Measurements from ENCODE around the gene EEF1AKMT4. TPM values are rescaled to one million over a fixed set of nuclear protein-coding genes. Genes with fewer than 3 reads are reported as not detected.

Gene EEF1AKMT4
- polyA plus RNA-seq, 1 donor (not counting 4 experiments of a cell fraction or from before 2014, with no cell fraction given): 10.8 TPM

- dilution Hi-C loops (cut with MboI; ENCODE audit: extremely low pct_ligation_motif_present, low sequenced_read_pairs): no loop called here
- Histone ChIP-seq H2AFZ (ENCODE audit: control insufficient read depth, low read length) (no peak overlapping the region), H3K36me3 (ENCODE audit: control insufficient read depth in 2 of 2, extremely low read depth in 1 of 2, insufficient read depth in 2 of 2, low read length in 2 of 2) (no peaks in the 10 kb centered on the region), H3K79me2 (ENCODE audit: control insufficient read depth, insufficient read depth, low read length) (no peaks in the 10 kb centered on the region), H3K27ac (ENCODE audit: control insufficient read depth, insufficient read depth, low read length) (no peak overlapping the region), H3K9ac (ENCODE audit: control insufficient read depth, extremely low read depth, insufficient read depth, low read length) (no peak overlapping the region), H3K4me2 (ENCODE audit: control insufficient read depth, extremely low read depth, insufficient read depth, low read depth, low read length) (no peak overlapping the region), H3K9me3 (ENCODE audit: control insufficient read depth, low read depth, low read length) (no peaks in the 10 kb centered on the region), H3K27me3 (ENCODE audit: control insufficient read depth, extremely low read depth, insufficient read depth, low read length) (peaks cover 59% of the 10 kb centered on the region), H3K9me1 (ENCODE audit: control insufficient read depth, extremely low read depth, insufficient read depth, low read length) (no peaks in the 10 kb centered on the region), H3K4me1 (ENCODE audit: control insufficient read depth, extremely low read depth, insufficient read depth, low read length) (peaks cover 9% of the 10 kb centered on the region), H3K4me3 (ENCODE audit: control insufficient read depth in 2 of 3, extremely low read depth in 1 of 3, insufficient read depth in 2 of 3, low read depth in 1 of 3, low read length in 3 of 3) (no peak overlapping the region), H4K20me1 (ENCODE audit: control insufficient read depth, extremely low read depth, insufficient read depth, low read length) (no peaks in the 10 kb centered on the region)
- DNase-seq (ENCODE audit: low read depth, low spot score) (no peak), FAIRE-seq (no peak)
- TF ChIP-seq CTCF (optimal IDR thresholded peaks at IDR 0.05 in 1 of 3, IDR thresholded peaks at IDR 0.05 in 1 of 3, conservative IDR thresholded peaks at IDR 0.05 in 1 of 3; ENCODE audit: extremely low read depth in 1 of 3, insufficient read depth in 2 of 3, low read length in 3 of 3): no peak
- TF ChIP-seq EZH2 (IDR thresholded peaks at IDR 0.05; ENCODE audit: low read length): no peak
These were observed 17.8 kb upstream of the EEF1AKMT4 start for GRCh38 chr3:184231671-184232070.

- H3K36me3 ChIP-seq (ENCODE audit: control insufficient read depth in 2 of 2, extremely low read depth in 1 of 2, insufficient read depth in 2 of 2, low read length in 2 of 2): no peaks in the 10 kb centered on the region
- H3K27me3 ChIP-seq (ENCODE audit: control insufficient read depth, extremely low read depth, insufficient read depth, low read length): peaks cover 49% of the 10 kb centered on the region
- no peaks in the 10 kb centered on the region for H4K20me1 ChIP-seq (ENCODE audit: control insufficient read depth, extremely low read depth, insufficient read depth, low read length)
- FAIRE-seq (no peak), DNase-seq (ENCODE audit: low read depth, low spot score) (no peak)
- no peaks in the 10 kb centered on the region for H3K9me3 ChIP-seq (ENCODE audit: control insufficient read depth, low read depth, low read length)
- H3K4me3 ChIP-seq (ENCODE audit: control insufficient read depth in 2 of 3, extremely low read depth in 1 of 3, insufficient read depth in 2 of 3, low read depth in 1 of 3, low read length in 3 of 3): no peak overlapping the region
- no peak overlapping the region for H3K9ac ChIP-seq (ENCODE audit: control insufficient read depth, extremely low read depth, insufficient read depth, low read length)
- H3K79me2 ChIP-seq (ENCODE audit: control insufficient read depth, insufficient read depth, low read length): no peaks in the 10 kb centered on the region
- no peak overlapping the region for H2AFZ ChIP-seq (ENCODE audit: control insufficient read depth, low read length)
- no peaks in the 10 kb centered on the region for H3K9me1 ChIP-seq (ENCODE audit: control insufficient read depth, extremely low read depth, insufficient read depth, low read length)
- H3K4me1 ChIP-seq (ENCODE audit: control insufficient read depth, extremely low read depth, insufficient read depth, low read length): peaks cover 9% of the 10 kb centered on the region
- H3K27ac ChIP-seq (ENCODE audit: control insufficient read depth, insufficient read depth, low read length): no peak overlapping the region
- TF ChIP-seq EZH2 (IDR thresholded peaks at IDR 0.05; ENCODE audit: low read length): no peak
- no peak for TF ChIP-seq CTCF (optimal IDR thresholded peaks at IDR 0.05 in 1 of 3, IDR thresholded peaks at IDR 0.05 in 1 of 3, conservative IDR thresholded peaks at IDR 0.05 in 1 of 3; ENCODE audit: extremely low read depth in 1 of 3, insufficient read depth in 2 of 3, low read length in 3 of 3)
- dilution Hi-C loops (cut with MboI; ENCODE audit: extremely low pct_ligation_motif_present, low sequenced_read_pairs): no loop called here
- no peak overlapping the region for H3K4me2 ChIP-seq (ENCODE audit: control insufficient read depth, extremely low read depth, insufficient read depth, low read depth, low read length)
These were observed 16.2 kb upstream of the EEF1AKMT4 start for GRCh38 chr3:184233127-184233843.
